ENCODE data around the gene C16orf74.

DNA sequence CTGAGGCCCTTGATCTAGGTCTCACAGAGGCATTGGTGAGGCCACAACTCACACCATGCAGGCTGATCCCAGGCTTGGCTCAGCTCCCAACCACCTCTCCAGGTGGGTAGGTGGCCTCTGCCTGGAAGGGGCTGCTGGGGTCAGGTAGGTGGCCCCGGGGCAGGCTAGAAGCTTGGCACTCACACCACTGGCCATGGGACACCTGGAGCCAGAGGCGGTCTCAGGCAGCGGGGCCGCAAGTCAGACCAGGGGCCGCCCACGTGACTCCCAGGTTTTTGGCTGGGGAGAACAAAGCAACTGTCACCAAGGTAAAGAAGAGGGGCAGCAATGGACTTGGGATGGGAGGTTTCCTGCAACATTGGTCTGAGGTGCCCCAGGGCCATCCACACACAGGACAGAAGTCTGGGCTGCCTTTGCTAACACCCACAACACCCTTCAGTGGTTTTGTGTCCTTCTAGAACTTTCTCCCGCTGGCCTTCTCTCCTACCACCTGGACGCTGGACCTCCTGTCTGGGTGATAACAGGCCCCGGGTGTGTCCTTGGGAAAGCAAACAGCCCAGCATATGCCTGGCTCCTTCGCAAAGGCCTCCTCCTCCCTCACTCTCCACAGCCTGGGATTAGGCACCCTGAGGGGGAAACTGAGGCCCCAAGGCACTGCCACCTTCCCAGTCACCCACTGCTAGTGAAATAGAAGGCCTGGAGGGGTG is 16.4 kb downstream of the C16orf74 start:
- no peak for TF ChIP-seq POLR2AphosphoS5 (IDR thresholded peaks at IDR 0.05; ENCODE audit: low read depth, low read length)
- TF ChIP-seq POLR2A (IDR thresholded peaks at IDR 0.05; ENCODE audit: low read depth, low read length), result no peak

Data from GM12892 (cell line).